ENCODE data around the gene KRTAP13-2.

The KRTAP13-2 gene

DNA sequence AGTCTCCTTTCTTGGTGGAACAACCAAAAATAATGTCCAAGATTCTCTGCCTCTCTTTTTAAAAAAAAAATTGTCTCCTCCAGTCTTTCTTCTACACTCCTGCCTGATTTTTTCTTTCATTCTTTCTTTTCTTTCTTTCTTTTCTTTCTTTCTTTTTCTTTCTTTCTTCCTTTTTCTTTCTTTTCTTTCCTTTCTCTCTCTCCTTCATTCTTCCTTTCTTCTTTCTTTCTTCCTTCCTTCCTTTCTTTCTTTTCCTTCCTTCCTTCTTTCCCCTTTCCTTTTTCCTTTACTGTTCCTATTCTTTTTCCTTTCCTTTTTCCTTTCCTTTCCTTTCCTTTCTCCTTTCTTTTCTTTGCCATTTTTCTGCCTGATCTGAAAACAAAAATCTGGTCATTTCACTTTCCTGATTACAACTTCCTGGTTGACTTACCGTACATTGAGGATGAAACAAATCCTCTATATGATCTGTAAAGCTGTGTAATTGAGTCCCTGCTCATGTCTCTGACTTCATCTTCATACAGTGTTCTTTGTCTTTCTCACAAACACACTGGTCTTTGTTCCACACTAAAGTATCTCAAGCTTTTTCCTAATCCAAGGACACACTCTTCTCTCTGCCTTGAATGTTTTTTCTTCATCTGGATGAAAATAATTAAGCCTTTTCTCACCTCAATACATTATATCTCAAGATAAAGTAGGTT lies 17.6 kb downstream of the KRTAP13-2 start:
- Histone ChIP-seq H3K4me3 (replicated peaks; ENCODE audit: insufficient read depth, low read length) (no peak overlapping the region), H3K27me3 (ENCODE audit: insufficient read depth, poor library complexity, severe bottlenecking) (no peaks in the 10 kb centered on the region), H3K27ac (replicated peaks) (no peak overlapping the region)
- DNase-seq (ENCODE audit: low read depth in 1 of 2, low spot score in 1 of 2): no peak
- TF ChIP-seq SPI1 (IDR thresholded peaks at IDR 0.05; ENCODE audit: borderline replicate concordance, low read depth): no peak
- no peak for TF ChIP-seq POLR2AphosphoS5 (IDR thresholded peaks at IDR 0.05; ENCODE audit: low read depth)
- no peak for TF ChIP-seq REST (IDR thresholded peaks at IDR 0.05; ENCODE audit: insufficient replicate concordance, low read depth)
- TF ChIP-seq GABPA (IDR thresholded peaks at IDR 0.05; ENCODE audit: low read depth): no peak
- TF ChIP-seq CTCF (IDR thresholded peaks at IDR 0.05; ENCODE audit: insufficient read depth, low read length): no peak

DNA sequence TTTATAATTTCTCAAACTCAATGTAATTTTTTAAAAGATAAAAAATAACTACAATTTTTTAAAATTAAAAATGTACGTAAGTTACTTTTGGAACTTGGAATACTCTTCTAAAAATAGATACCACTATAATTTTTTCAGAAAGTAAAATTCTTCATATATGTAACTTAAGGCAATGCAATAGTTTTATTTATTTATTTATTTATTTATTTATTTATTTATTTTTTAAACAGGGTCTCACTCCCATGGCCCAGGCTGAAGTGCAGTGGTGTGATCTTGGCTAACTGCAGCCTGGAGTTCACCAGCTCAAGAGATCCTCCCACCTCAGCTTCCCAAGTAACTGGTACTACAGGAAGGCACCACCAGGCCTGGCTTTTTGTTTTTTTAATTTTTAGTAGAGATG lies 20.5 kb downstream of the KRTAP13-2 start:
- Histone ChIP-seq H3K27ac (replicated peaks) (no peak overlapping the region), H3K4me3 (replicated peaks; ENCODE audit: insufficient read depth, low read length) (no peak overlapping the region), H3K27me3 (ENCODE audit: insufficient read depth, poor library complexity, severe bottlenecking) (no peaks in the 10 kb centered on the region)
- DNase-seq (ENCODE audit: low read depth in 1 of 2, low spot score in 1 of 2): no peak
- TF ChIP-seq GABPA (IDR thresholded peaks at IDR 0.05; ENCODE audit: low read depth) (no peak), SPI1 (IDR thresholded peaks at IDR 0.05; ENCODE audit: borderline replicate concordance, low read depth) (no peak), POLR2AphosphoS5 (IDR thresholded peaks at IDR 0.05; ENCODE audit: low read depth) (no peak), CTCF (IDR thresholded peaks at IDR 0.05; ENCODE audit: insufficient read depth, low read length) (no peak), REST (IDR thresholded peaks at IDR 0.05; ENCODE audit: insufficient replicate concordance, low read depth) (no peak)

GRCh38 chr21:30349572-30349971 lies 22.5 kb downstream of the KRTAP13-2 start:
- no peak overlapping the region for H3K4me3 ChIP-seq (replicated peaks; ENCODE audit: insufficient read depth, low read length)
- TF ChIP-seq GABPA (IDR thresholded peaks at IDR 0.05; ENCODE audit: low read depth) (no peak), REST (IDR thresholded peaks at IDR 0.05; ENCODE audit: insufficient replicate concordance, low read depth) (no peak), POLR2AphosphoS5 (IDR thresholded peaks at IDR 0.05; ENCODE audit: low read depth) (no peak), CTCF (IDR thresholded peaks at IDR 0.05; ENCODE audit: insufficient read depth, low read length) (no peak), SPI1 (IDR thresholded peaks at IDR 0.05; ENCODE audit: borderline replicate concordance, low read depth) (no peak)
- DNase-seq (ENCODE audit: low read depth in 1 of 2, low spot score in 1 of 2): no peak

More at GRCh38 chr21:30349572-30349971, 22.5 kb downstream of the KRTAP13-2 start:
- no peak overlapping the region for H3K27ac ChIP-seq (replicated peaks)
- no peaks in the 10 kb centered on the region for H3K27me3 ChIP-seq (ENCODE audit: insufficient read depth, poor library complexity, severe bottlenecking)

Data from HL-60 (cell line).